ENCODE measurements around the gene TNXB. TPM values are rescaled to one million over a fixed set of nuclear protein-coding genes. Genes with fewer than 3 reads are reported as not detected.

The TNXB gene
- total RNA-seq, 4 donors from 2014 or later: 24.9 to 155 (median 46.3) TPM

GRCh38 chr6:32153564-32154513, 44.7 kb upstream of the TNXB start, which contains the start of gene PPT2:
PPT2 (plus strand) TSS chr6:32154141; CDS start chr6:32154595, 454 bp downstream.
- TF ChIP-seq CTCF (IDR thresholded peaks at IDR 0.05) (no peak), POLR2A (IDR thresholded peaks at IDR 0.05) (no peak)
- peak within 1 kb of the TSS; percentile 76 for H3K4me3 ChIP-seq (ENCODE audit: low read depth, poor library complexity, severe bottlenecking)
- peak; percentile 88 to 98 for DNase-seq (ENCODE audit: low spot score in 2 of 2)
- 1% methylated on average over 50 to 52 of the region's 52 CpGs for WGBS, 2 donors
- intact Hi-C loops (cut with DNase I; ENCODE audit: low total_unique reads): no loop called here

- 18 to 25% methylated on average over 35 of the region's 35 CpGs for WGBS, 2 donors
- TF ChIP-seq CTCF (IDR thresholded peaks at IDR 0.05) (no peak), POLR2A (IDR thresholded peaks at IDR 0.05) (no peak)
- intact Hi-C loops (cut with DNase I; ENCODE audit: low total_unique reads): no loop called here
- peak overlapping the region; percentile 76 for H3K4me3 ChIP-seq (ENCODE audit: low read depth, poor library complexity, severe bottlenecking)
- peak in 1 of 2 donors; percentile 26 for DNase-seq (ENCODE audit: low spot score in 2 of 2)
Observed at GRCh38 chr6:32152769-32153563, 43.8 kb upstream of the TNXB start.

GRCh38 chr6:32151863-32152768, 43.0 kb upstream of the TNXB start, which contains the start of gene PRRT1:
PRRT1 (minus strand) TSS chr6:32151939; CDS start chr6:32151827, 112 bp downstream.
- no peak for DNase-seq (ENCODE audit: low spot score in 2 of 2)
- no peak within 1 kb of the TSS for H3K4me3 ChIP-seq (ENCODE audit: low read depth, poor library complexity, severe bottlenecking)

GRCh38 chr6:32151181-32151862, 42.2 kb upstream of the TNXB start:
- TF ChIP-seq POLR2A (IDR thresholded peaks at IDR 0.05) (no peak), CTCF (IDR thresholded peaks at IDR 0.05) (no peak)
- H3K4me3 ChIP-seq (ENCODE audit: low read depth, poor library complexity, severe bottlenecking): no peak overlapping the region
- WGBS, 2 donors: 42 to 46% methylated on average over 8 of the region's 8 CpGs
- no peak for DNase-seq (ENCODE audit: low spot score in 2 of 2)
- intact Hi-C loops (cut with DNase I; ENCODE audit: low total_unique reads): no loop called here

More at GRCh38 chr6:32151863-32152768, 43.0 kb upstream of the TNXB start, which contains the start of gene PRRT1:
- TF ChIP-seq CTCF (IDR thresholded peaks at IDR 0.05): no peak
- TF ChIP-seq POLR2A (IDR thresholded peaks at IDR 0.05): no peak
- intact Hi-C loops (cut with DNase I; ENCODE audit: low total_unique reads): no loop called here
- WGBS, 2 donors: 23 to 24% methylated on average over 20 to 22 of the region's 24 CpGs
